IPS-NIHi7 (cell line): ENCODE data around the gene MRPL36.

Experiments used
- DNase-seq: peaks from one replicate; pipeline ENCODE4 v3.0.0; 2012; ENCODE audit warnings: mixed read lengths; ENCODE audit errors: extremely low spot score

Gene MRPL36

GRCh38 chr5:1764606-1764960 is 35.1 kb downstream of the MRPL36 start:
- DNase-seq: no peak

- DNase-seq: no peak
Measured at GRCh38 chr5:1763960-1764605, 35.6 kb downstream of the MRPL36 start.

- DNase-seq: peak; percentile 82
Measured at GRCh38 chr5:1763548-1763911, 36.1 kb downstream of the MRPL36 start.

GRCh38 chr5:1762883-1763547 is 36.6 kb downstream of the MRPL36 start:
- DNase-seq: no peak

GRCh38 chr5:1762121-1762882 is 37.3 kb downstream of the MRPL36 start:
- DNase-seq: no peak

- no peak for DNase-seq
Measured at GRCh38 chr5:1761453-1761755, 38.2 kb downstream of the MRPL36 start.

- no peak for DNase-seq
Measured at GRCh38 chr5:1760656-1761452, 38.8 kb downstream of the MRPL36 start.

- DNase-seq: no peak
Measured at GRCh38 chr5:1760231-1760630, 39.4 kb downstream of the MRPL36 start.

- no peak for DNase-seq
Measured at GRCh38 chr5:1759378-1759970, 40.2 kb downstream of the MRPL36 start.

GRCh38 chr5:1758574-1758973 is 41.1 kb downstream of the MRPL36 start:
- DNase-seq: no peak

GRCh38 chr5:1757511-1757910 is 42.1 kb downstream of the MRPL36 start:
- no peak for DNase-seq

- no peak for DNase-seq
Measured at GRCh38 chr5:1756481-1756880, 43.2 kb downstream of the MRPL36 start.

- DNase-seq: no peak
Measured at GRCh38 chr5:1755321-1755949, 44.2 kb downstream of the MRPL36 start.

- DNase-seq: no peak
Measured at GRCh38 chr5:1754531-1755220, 45.0 kb downstream of the MRPL36 start.

GRCh38 chr5:1753490-1753889 is 46.1 kb downstream of the MRPL36 start:
- DNase-seq: no peak

GRCh38 chr5:1752881-1753280 is 46.8 kb downstream of the MRPL36 start:
- DNase-seq: no peak

GRCh38 chr5:1751864-1752822 is 47.5 kb downstream of the MRPL36 start:
- no peak for DNase-seq

GRCh38 chr5:1751026-1751863 is 48.4 kb downstream of the MRPL36 start:
- peak; percentile 43 for DNase-seq

- no peak for DNase-seq
Measured at GRCh38 chr5:1750469-1750868, 49.2 kb downstream of the MRPL36 start.
